Activated CD4-positive, alpha-beta memory T cell treated with anti-CD3 and anti-CD28 coated beads, Interleukin-2, amount 10 ng/mL, durations not matched to agents 7 days and 5 days (primary cell): ENCODE results near the gene OLFM4. TPM values are rescaled to one million over a fixed set of nuclear protein-coding genes. Genes with fewer than 3 reads are reported as not detected.
"Not testable (repeated sequence)": the region's sequence is repeated elsewhere in the genome, so short reads cannot be mapped to it uniquely, and the experiment has no call there.

Experiments
- CTCF ChIA-PET: fragments of 350-600 bp; sonication (Branson Sonifier 250); formaldehyde crosslinking; loops from one replicate; lab custom pipeline; 2021; ENCODE audit warnings: antibody characterized with exemption, inconsistent platforms; lab: Charles Lee
- POLR2A ChIA-PET: fragments of 350-600 bp; sonication (Branson Sonifier 250); formaldehyde crosslinking; loops from one replicate; lab custom pipeline; 2021; ENCODE audit warnings: antibody characterized with exemption; lab: Charles Lee
- DNase-seq: peaks from one replicate; pipeline ENCODE4 v3.0.0-alpha.2; 2020
- H3K27ac Mint-ChIP-seq: one replicate; pipeline ENCODE4 v1.8.0; 2021; ENCODE audit warnings: mild to moderate bottlenecking, mixed read lengths
- H3K27me3 Mint-ChIP-seq: one replicate; pipeline ENCODE4 v1.8.0; 2021; ENCODE audit warnings: mixed read lengths
- H3K36me3 Mint-ChIP-seq: one replicate; pipeline ENCODE4 v1.8.0; 2021; ENCODE audit warnings: low read depth, mixed read lengths
- H3K4me1 Mint-ChIP-seq: one replicate; pipeline ENCODE4 v1.8.0; 2021; ENCODE audit warnings: mixed read lengths
- H3K4me3 Mint-ChIP-seq: one replicate; pipeline ENCODE4 v1.8.0; 2021; ENCODE audit warnings: mild to moderate bottlenecking, mixed read lengths
- H3K9me3 Mint-ChIP-seq: one replicate; pipeline ENCODE4 v1.8.0; 2021; ENCODE audit warnings: mixed read lengths
- total RNA-seq, 2 experiments: library from RNA; stranded (reverse); gene quantifications; one replicate each; pipeline ENCODE4 v1.2.3, GENCODE V29; 2021

Gene OLFM4
- total RNA-seq, 2 experiments from 2014 or later = not detected

GRCh38 chr13:53001444-53002225 lies 27.0 kb upstream of the OLFM4 start:
- Mint-ChIP-seq H3K4me3 (no peak overlapping the region), H3K36me3 (no peaks in the 10 kb centered on the region), H3K27me3 (no peaks in the 10 kb centered on the region), H3K4me1 (no peaks in the 10 kb centered on the region), H3K9me3 (no peaks in the 10 kb centered on the region), H3K27ac (no peak overlapping the region)
- ChIA-PET POLR2A (no interaction called here), CTCF (no interaction called here)
- DNase-seq = no peak

- ChIA-PET CTCF (no interaction called here), POLR2A (no interaction called here)
- H3K27ac Mint-ChIP-seq = no peak overlapping the region
- no peak for DNase-seq
- H3K27me3 Mint-ChIP-seq = peaks cover 3% of the 10 kb centered on the region
- no peak overlapping the region for H3K4me3 Mint-ChIP-seq
- H3K36me3 Mint-ChIP-seq = no peaks in the 10 kb centered on the region
- no peaks in the 10 kb centered on the region for H3K4me1 Mint-ChIP-seq
- no peaks in the 10 kb centered on the region for H3K9me3 Mint-ChIP-seq
These were observed 24.0 kb upstream of the OLFM4 start for GRCh38 chr13:53004573-53004972.

- no peak for DNase-seq
- no peaks in the 10 kb centered on the region for H3K9me3 Mint-ChIP-seq
- no peaks in the 10 kb centered on the region for H3K4me1 Mint-ChIP-seq
- ChIA-PET POLR2A (no interaction called here), CTCF (interaction anchor here (1.5 kb wide), 1 partner anchor 38 kb away, joined by 5 read pairs; no protein-coding TSS in a partner anchor)
- H3K27ac Mint-ChIP-seq = no peak overlapping the region
- H3K27me3 Mint-ChIP-seq = peaks cover 3% of the 10 kb centered on the region
- no peak overlapping the region for H3K4me3 Mint-ChIP-seq
- H3K36me3 Mint-ChIP-seq = no peaks in the 10 kb centered on the region
These were observed 23.0 kb upstream of the OLFM4 start for GRCh38 chr13:53005626-53006025.

GRCh38 chr13:53007872-53008271 lies 20.7 kb upstream of the OLFM4 start:
- no peaks in the 10 kb centered on the region for H3K36me3 Mint-ChIP-seq
- H3K4me3 Mint-ChIP-seq = no peak overlapping the region
- POLR2A ChIA-PET = no interaction called here
- no peaks in the 10 kb centered on the region for H3K9me3 Mint-ChIP-seq
- CTCF ChIA-PET = interaction anchor here (0.9 kb wide), 1 partner anchor 40 kb away, joined by 4 read pairs; no protein-coding TSS in a partner anchor
- no peak overlapping the region for H3K27ac Mint-ChIP-seq
- DNase-seq = no peak
- H3K27me3 Mint-ChIP-seq = peaks cover 3% of the 10 kb centered on the region
- H3K4me1 Mint-ChIP-seq = no peaks in the 10 kb centered on the region

GRCh38 chr13:53010374-53011105 lies 18.1 kb upstream of the OLFM4 start:
- ChIA-PET POLR2A (no interaction called here), CTCF (interaction anchor here (0.7 kb wide), 1 partner anchor 43 kb away, joined by 4 read pairs; no protein-coding TSS in a partner anchor)
- DNase-seq = no peak
- Mint-ChIP-seq H3K9me3 (no peaks in the 10 kb centered on the region), H3K4me3 (no peak overlapping the region), H3K27ac (no peak overlapping the region), H3K4me1 (no peaks in the 10 kb centered on the region), H3K36me3 (no peaks in the 10 kb centered on the region), H3K27me3 (peaks cover 3% of the 10 kb centered on the region)

GRCh38 chr13:53012707-53013106 lies 15.9 kb upstream of the OLFM4 start:
- Mint-ChIP-seq H3K27me3 (peaks cover under 1% of the 10 kb centered on the region), H3K27ac (no peak overlapping the region), H3K4me1 (no peaks in the 10 kb centered on the region), H3K36me3 (no peaks in the 10 kb centered on the region), H3K4me3 (no peak overlapping the region), H3K9me3 (no peaks in the 10 kb centered on the region)
- DNase-seq = no peak
- ChIA-PET POLR2A (no interaction called here), CTCF (no interaction called here)

GRCh38 chr13:53013113-53013512 lies 15.5 kb upstream of the OLFM4 start:
- no peak overlapping the region for H3K27ac Mint-ChIP-seq
- H3K36me3 Mint-ChIP-seq = no peaks in the 10 kb centered on the region
- no peaks in the 10 kb centered on the region for H3K27me3 Mint-ChIP-seq
- H3K4me3 Mint-ChIP-seq = no peak overlapping the region
- H3K4me1 Mint-ChIP-seq = no peaks in the 10 kb centered on the region
- no peak for DNase-seq
- ChIA-PET POLR2A (no interaction called here), CTCF (no interaction called here)
- no peaks in the 10 kb centered on the region for H3K9me3 Mint-ChIP-seq

GRCh38 chr13:53014018-53014417 lies 14.6 kb upstream of the OLFM4 start:
- H3K9me3 Mint-ChIP-seq, DNase-seq, H3K4me1 Mint-ChIP-seq, H3K27ac Mint-ChIP-seq, CTCF ChIA-PET, H3K27me3 Mint-ChIP-seq, POLR2A ChIA-PET, H3K36me3 Mint-ChIP-seq, H3K4me3 Mint-ChIP-seq: not testable (repeated sequence)

- CTCF ChIA-PET = no interaction called here
- DNase-seq = no peak
- Mint-ChIP-seq H3K4me1 (no peaks in the 10 kb centered on the region), H3K27me3 (no peaks in the 10 kb centered on the region), H3K4me3 (no peak overlapping the region), H3K36me3 (no peaks in the 10 kb centered on the region), H3K27ac (no peak overlapping the region), H3K9me3 (no peaks in the 10 kb centered on the region)
- POLR2A ChIA-PET = no interaction called here
These were observed 13.8 kb upstream of the OLFM4 start for GRCh38 chr13:53014495-53015443.

- Mint-ChIP-seq H3K36me3 (no peaks in the 10 kb centered on the region), H3K9me3 (no peaks in the 10 kb centered on the region), H3K27me3 (no peaks in the 10 kb centered on the region), H3K4me1 (no peaks in the 10 kb centered on the region), H3K27ac (no peak overlapping the region), H3K4me3 (no peak overlapping the region)
- POLR2A ChIA-PET = no interaction called here
- CTCF ChIA-PET = no interaction called here
- DNase-seq = no peak
These were observed 12.6 kb upstream of the OLFM4 start for GRCh38 chr13:53015971-53016370.

GRCh38 chr13:53017433-53017970 lies 11.1 kb upstream of the OLFM4 start:
- Mint-ChIP-seq H3K27ac (no peak overlapping the region), H3K27me3 (no peaks in the 10 kb centered on the region), H3K4me1 (no peaks in the 10 kb centered on the region), H3K9me3 (no peaks in the 10 kb centered on the region), H3K4me3 (no peak overlapping the region), H3K36me3 (no peaks in the 10 kb centered on the region)
- DNase-seq = no peak
- ChIA-PET CTCF (no interaction called here), POLR2A (no interaction called here)

GRCh38 chr13:53018690-53019647 lies 9.6 kb upstream of the OLFM4 start:
- ChIA-PET CTCF (no interaction called here), POLR2A (no interaction called here)
- Mint-ChIP-seq H3K4me1 (no peaks in the 10 kb centered on the region), H3K4me3 (no peak overlapping the region), H3K27ac (no peak overlapping the region), H3K27me3 (no peaks in the 10 kb centered on the region), H3K9me3 (no peaks in the 10 kb centered on the region), H3K36me3 (no peaks in the 10 kb centered on the region)
- no peak for DNase-seq
